NCI-H128 (cell line): ENCODE measurements around the gene ZDHHC11.
"Not testable (repeated sequence)": the region's sequence is repeated elsewhere in the genome, so short reads cannot be mapped to it uniquely, and the experiment has no call there.

ENCODE experiments used
- DNase-seq: peaks from one replicate; lab custom pipeline; 2025; ENCODE audit not compliant: unreplicated experiment; lab: John Stamatoyannopoulos, UW

Gene ZDHHC11

DNA sequence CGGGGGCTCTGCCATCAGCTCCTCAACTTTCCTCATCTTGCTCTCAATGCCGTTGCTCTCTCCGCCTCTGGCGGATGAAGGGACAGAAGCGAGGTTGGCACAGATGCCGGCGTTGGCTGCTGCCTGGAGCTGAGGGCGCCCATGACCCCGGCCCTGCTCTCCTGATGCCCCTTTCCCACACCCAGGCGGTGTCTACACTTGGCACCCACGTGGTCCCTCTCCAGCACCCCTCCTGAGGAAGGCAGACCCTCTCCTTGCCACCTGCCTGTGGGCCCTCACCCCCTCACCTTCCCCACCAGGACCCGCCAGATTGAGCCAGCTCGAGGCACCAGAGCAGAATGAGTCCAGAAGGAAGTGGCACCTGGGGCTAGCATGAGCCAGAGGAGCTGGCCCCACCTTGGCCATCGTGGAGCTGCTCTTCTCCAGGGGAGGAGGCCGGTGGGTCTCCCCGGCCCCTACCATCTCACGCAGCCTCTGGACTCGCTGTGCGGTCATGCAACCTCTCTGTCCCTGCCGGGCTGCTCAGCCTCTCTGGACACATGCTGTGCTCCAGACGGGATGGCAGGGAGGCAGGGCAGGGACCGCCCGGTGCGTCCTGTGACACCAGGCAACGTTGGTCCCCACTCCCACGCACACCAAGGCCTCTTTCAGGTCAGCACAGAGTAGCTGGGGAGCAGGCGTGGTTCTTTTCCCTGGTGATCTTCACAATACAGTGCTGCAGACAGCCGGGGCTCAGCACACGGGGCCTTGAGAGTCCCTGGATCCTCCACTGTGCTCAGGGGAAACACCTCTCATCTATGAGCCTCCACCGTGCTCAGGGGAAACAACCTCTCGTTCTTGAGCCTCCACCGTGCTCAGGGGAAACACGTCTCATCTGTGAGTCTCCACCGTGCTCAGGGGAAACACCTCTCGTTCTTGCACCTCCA, 4.8 kb downstream of the ZDHHC11 start:
- DNase-seq: not testable (repeated sequence)

DNA sequence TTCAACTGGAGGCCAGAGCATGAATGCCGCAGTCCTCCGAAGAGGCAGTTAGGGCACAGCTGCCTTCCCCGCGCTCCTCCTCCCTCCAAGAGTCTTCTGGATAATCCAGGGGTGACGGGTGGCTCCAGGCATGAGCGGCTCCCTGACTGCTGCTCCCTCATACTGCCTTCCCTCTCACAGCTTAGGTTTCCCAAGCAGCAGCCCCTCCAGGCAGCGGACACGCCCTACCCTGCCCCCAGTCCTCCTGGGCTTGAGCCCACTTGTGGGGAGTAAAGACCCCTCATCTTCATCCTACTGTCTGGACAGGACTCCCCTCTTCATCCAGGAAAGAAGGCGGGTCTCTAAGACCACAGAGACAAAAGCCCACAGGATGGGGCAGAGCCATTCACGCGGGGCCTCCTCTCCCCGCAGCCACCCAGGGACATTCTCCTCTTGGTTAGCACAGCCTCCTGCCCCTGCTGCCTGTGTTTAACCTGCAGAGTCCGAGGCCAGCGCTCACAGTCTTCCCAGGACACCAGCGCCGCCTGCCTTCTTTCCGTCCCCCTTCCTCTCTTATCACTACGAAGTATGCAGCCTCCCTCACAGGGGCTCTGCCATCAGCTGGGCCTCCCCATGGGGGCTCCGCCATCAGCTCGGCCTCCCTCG, 5.6 kb downstream of the ZDHHC11 start:
- DNase-seq: not testable (repeated sequence)

DNA sequence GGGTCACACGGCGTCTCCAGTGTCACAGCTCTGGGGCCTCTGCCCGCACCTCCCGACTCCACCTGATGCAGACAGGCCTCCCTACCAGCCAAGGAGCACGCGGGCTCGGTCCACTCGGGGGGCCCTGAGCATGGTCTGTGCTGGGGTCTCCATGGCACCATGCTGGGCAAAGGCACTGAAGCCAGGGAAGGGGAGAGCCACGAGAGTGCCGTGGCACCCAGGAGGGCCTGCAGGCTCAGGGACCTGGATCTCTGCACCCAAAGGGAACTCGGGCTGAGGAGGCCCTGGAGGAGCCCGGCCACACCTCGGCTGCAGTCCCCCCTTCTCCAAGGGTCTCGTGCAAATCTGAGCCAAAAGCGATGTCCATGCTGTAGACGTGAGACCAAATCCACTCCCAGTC, 6.4 kb downstream of the ZDHHC11 start:
- DNase-seq: not testable (repeated sequence)

DNA sequence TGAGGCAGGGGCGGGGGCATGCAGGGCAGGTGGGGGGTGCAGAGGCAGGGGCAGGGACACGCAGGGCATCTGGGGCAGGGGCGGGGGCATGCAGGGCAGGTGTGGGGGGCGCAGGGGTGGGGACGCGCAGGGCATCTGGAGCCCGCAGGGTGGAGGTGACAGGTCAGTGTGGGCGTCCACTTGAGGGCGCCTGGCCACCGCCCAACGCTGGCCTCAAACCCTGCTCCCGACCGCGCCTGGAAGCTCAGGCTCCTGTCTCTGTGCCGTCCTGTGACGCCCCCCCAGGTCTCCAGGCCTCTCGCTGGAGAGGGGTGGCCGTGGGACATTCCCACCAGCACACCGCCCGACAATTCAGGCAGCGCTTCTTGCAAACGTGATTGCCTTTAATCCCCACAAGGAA, 6.9 kb downstream of the ZDHHC11 start:
- not testable (repeated sequence) for DNase-seq

DNA sequence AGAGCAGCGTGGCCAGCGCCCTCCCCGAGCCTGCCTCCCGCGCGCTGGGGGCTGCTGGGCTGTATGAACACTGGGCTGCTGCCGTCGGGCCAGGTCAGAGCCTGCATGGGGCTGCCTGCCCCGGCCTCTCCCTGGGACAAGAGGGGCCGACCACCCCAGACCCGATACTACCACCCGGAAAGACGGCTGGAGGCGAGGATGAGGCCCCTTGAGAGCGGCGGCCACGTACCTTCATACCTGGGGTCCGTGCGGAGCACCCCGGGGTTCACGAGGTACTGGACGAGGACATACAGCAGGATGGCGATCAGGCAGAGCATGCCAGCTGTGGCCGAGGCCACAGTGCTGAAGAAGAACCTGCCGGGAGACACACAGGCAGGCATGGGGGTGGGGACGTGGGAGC, 7.4 kb downstream of the ZDHHC11 start:
- not testable (repeated sequence) for DNase-seq

DNA sequence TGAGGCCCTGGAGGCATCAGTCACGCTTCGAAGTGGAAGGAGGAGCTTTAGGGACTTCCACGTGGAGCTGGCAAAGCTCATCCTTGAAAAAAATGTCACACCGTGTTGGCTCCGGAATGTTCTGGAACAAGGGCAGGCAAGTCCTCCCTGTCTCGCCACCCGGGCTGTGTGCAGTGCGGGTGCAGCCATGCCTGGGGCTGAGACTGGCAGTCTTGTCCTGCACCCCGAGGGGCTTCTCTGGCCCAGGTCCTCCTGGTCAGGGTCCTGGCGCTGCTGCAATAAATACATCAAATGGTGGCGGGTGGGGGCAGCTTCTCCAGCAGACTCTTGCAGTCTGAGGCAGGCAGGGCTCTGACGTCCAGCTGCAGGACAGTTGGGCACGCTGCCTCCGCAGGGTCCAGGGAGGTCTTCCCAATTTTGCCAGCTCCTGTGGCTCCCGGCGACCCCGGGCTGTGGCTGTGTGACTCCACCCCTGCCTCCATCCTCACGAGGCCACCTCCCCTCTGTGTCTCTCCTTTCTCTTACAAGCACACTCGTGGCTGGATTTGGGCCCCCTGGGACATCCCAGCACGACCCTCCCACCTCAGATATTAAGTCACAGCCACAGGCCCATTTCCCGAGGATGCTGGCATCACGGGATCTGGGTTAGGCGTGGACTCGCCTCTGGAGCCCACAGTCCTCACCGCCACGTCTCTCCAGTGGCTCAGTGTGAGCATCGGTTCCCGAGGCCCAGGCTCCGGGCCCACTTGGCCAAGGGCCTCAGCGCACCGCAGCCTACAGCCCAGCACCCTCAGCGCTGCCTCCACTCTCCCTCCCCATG, 8.2 kb downstream of the ZDHHC11 start:
- not testable (repeated sequence) for DNase-seq

DNA sequence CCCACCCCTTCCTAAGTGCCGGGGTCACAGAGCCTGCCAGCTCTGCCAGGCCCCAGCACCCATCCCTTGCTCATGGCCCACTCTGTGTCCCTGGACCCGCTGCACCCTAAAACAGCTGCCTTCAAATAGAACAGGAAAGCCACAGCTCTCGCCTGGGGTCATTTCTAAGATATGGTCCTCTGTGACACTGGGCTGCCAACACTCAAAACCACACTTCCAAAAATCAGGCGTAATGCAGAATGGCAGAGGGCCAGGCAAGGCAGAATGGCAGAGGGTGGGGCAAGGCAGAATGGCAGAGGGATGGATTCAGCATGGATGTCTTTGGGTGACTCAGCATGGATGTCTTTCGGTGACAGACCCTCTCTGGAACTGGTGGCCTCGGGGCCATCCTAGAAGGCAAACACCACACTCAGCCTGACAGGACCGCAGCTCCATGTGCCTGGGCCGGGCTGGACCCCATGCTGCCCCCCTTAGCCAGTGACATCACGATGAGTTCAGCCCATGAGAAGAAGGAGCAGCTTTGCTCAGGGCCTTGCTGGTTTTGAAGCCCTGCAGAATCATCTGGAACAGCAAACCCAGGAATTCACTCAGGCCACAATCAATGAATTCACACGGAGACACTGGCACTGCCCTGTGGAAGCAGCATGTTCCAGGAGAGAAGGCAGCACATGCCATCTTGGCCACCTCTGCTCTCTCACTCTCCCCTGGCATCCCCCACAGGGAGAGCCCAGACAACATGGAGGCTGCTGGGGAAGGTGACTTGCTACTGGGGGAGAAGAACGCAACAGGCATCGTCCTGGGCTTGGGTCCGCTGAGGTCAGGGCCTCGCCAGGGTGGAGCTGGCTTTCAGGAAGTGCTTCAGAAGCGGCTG, 9.0 kb downstream of the ZDHHC11 start:
- not testable (repeated sequence) for DNase-seq

DNA sequence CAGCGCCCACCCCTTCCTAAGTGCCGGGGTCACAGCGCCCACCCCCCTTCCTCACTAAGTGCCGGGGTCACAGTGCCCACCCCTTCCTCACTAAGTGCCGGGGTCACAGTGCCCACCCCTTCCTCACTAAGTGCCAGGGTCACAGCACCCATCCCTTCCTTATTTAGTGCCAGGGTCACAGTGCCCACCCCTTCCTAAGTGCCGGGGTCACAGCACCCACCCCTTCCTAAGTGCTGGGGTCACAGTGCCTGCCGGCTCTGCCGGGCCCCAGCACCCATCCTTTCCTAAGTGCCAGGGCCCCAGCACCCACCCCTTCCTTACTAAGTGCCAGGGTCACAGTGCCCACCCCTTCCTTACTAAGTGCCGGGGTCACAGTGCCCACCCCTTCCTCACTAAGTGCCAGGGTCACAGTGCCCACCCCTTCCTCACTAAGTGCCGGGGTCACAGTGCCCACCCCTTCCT, 9.8 kb downstream of the ZDHHC11 start:
- not testable (repeated sequence) for DNase-seq

DNA sequence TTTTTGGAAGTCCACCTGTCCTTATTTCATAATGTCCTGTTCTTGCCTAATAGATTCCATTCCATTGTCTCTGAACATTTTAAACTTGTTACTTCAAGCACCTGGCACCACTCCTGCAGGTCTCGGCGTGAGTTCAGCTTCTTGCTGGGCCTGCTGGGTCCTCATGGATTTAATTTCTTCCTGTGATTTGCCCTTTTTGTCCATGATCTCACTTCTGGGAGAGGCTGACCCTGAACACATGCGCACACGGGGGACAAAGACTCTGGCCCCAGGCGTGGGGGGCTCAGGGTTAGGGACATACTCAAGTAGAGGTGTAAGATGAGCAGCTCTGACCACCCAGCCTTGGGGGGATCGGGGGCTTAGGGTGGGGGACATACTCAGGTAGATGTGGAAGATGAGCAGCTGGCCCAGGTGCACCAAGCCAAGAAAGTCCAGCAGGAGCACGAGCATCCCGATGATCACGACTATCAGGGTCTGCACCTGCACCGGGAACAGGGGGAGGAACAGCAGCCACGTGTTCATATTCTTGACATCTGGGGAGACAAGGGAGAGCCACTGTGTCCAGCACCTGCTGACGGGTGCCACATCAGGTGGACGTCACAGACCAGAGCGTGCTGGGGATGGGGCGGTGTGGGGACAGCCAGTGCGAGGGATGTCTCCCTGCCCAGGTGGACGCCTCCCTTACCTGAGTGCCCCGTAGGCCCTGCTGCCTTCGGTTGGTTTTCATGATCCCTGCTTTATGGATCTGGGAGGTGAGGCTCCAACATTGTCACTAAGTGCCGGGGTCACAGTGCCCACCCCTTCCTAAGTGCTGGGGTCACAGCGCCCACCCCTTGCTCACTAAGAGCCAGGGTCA, 10.4 kb downstream of the ZDHHC11 start:
- DNase-seq: not testable (repeated sequence)

DNA sequence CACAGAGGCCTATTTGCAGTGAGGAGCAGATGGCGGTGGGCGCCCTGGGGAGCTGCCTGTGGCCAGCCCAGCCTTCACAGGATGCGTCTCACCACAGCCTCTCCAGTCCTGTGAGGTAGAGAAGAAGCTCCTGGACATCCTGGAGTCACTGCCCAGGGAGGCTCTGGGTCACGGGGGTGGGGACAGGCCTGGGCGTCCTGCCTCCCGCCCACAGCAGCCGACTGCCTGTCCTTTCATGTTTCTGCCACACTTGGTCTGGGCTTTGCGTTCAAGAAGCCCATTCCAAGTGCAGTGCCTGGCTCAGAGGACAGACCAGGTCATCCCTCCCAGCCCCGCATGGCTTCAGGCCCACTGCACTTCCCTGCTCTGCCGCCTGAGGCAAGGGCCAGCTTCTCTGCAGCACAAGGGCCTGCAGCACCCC, 12.3 kb downstream of the ZDHHC11 start:
- not testable (repeated sequence) for DNase-seq

DNA sequence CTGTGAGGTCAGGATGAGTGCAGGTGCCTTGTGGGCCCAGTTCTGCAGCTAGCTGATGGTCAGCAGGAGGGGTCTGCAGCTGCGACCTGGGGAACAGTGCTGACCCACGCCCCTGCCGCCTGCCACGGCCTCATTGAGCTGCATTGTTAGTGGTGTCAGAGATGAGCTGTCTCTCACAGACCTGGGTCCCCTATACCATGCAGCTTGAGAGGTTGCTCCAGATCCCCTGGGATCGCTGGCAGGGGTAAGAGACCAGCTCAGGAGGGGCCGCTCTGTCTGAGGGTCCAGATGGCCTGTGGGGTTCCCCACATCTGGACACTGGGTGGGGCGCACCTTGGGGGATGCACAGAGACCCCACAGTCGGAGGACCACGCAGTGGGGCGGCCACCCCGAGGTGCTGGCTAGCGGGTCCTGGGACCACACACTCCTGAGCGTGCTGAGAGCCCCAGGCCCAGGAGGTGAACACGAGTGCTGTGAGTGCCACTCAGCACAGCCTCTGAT, 13.1 kb downstream of the ZDHHC11 start:
- DNase-seq: not testable (repeated sequence)

DNA sequence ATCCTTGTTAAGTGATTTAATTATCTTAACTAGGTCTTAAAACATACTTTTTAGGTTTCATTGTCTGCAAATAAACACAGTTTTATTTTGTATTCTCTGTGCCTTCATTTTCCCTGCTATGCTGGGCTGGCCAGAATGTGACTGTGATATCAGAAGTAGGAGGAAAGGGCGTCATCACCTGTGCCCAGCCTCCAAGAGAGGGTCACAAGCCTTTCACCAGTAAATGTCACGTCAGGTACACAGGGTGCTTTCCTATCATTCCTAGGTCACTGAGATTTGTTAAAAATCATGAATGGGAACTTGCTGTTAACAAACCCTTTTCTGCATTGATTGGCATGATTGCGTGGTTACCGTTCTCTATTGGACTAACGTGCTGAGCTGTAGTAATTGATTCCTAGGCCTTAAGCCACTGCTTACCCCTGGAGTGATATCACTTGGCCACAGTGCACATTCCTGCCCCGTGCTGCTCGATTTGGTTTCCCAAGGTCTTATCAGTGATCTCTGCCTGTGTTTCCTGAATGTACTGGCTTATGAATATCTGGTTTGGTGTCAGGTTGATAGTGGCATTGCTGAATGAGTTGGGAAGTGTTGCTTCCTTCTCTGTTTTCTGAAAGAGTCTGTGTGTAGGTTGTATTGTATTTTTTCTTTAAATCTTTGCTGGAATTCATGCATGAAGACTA, 14.7 kb downstream of the ZDHHC11 start:
- not testable (repeated sequence) for DNase-seq

DNA sequence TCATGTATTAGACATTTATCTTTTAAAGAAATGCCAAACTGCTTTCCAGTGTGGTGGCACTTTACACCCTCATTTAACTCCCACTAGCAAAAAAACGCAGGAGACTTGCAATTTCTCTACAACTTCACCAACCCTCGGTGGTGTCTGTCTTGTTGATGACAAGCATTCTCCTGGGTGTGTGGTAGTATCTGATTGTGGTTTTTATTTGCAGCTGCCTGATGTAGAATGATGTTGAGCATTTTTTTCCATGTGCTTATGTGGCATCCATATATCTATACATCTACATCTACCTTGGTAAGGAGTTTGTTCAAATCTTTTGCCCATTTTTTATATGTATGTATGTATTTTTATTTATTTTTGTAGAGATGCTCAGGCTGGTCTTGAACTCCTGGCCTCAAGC, 16.8 kb downstream of the ZDHHC11 start:
- not testable (repeated sequence) for DNase-seq

DNA sequence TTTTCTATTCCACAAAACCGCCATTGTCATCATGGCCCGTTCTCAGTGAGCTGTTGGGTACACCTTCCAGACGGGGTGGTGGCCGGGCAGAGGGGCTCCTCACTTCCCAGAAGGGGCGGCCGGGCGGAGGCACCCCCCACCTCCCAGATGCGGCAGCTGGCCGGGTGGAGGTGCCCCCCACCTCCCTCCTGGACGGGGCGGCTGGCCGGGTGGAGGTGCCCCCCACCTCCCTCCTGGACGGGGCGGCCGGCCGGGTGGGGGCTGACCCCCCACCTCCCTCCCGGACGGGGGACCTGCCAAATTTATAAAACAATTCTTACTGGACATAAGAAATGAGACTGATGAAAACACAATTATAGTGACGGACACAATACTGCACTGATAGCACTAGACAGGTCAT, 22.6 kb downstream of the ZDHHC11 start:
- DNase-seq: not testable (repeated sequence)

DNA sequence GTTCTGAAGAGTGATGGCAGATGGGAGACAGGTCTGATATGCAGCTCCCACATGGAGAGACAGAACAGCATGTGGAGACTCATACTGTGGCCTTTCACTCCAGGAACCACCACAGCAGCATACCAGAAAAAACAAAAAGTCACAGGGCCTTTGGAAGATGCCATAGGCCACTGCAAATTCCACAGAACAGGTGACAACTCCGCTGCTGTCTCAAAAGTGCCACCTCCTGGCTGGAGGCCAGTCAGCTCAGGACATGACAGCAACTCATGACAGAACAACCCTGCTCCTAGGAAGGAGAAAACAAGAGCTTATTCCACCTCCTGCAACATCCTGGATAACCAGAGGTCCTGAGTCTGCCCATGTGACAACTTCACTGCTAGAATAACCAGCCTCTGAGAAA, 25.2 kb downstream of the ZDHHC11 start:
- DNase-seq: not testable (repeated sequence)

DNA sequence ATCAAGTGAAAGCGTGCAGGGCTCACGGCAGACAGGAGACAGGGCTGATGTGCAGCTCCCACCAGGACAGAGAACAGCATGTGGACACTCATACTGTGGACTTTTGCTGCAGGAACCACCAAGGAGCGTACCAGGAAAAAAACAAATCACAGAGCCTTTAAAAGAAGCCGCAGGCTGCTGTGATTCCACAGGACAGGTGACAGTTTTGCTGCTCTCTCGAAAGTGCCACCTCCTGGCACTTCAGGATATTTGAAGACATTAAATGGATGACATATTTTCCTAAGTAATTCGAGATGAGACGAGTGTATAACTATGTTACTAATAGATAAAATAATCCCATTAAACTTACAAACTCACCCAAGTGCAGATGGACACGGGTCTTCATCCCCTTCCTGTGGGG, 29.3 kb downstream of the ZDHHC11 start:
- no peak for DNase-seq

DNA sequence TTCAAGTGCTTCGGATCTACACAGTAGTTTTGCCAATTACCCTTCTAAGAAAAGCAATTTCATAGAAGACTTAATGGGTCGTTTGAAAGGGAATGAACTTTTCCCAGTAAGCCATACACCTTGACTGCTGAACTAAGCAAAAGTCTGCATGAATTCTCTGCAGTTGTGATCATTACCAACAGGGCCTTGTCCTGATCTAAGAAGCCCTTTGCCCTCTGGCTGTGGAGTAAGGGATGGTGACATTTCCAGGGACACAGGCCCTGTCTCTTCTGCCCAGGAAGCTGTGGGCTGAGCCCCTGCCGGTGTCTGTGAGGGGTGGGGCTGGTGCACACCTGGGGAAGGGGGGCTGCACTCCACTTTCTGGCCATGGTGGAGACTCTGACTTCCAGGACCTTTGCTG, 30.5 kb downstream of the ZDHHC11 start:
- DNase-seq: no peak

DNA sequence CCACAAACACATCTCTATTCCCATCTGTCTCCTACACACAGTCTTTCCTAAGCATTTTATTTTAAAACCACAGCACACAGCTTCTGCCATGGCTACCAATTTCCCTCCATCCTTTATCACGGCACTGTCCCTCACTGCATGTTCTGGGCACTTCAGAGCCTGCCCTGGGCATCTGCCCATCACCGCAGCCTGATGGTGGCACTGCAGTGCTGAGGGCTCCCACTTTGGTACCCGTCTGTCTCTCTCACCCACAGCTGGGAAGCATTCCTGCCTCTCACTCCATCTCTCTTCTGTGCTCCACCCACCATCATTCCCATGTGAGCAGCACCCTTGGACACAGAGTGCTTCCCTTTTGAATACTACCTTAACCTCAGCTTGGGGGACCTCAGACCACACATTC, 31.7 kb downstream of the ZDHHC11 start:
- no peak for DNase-seq

DNA sequence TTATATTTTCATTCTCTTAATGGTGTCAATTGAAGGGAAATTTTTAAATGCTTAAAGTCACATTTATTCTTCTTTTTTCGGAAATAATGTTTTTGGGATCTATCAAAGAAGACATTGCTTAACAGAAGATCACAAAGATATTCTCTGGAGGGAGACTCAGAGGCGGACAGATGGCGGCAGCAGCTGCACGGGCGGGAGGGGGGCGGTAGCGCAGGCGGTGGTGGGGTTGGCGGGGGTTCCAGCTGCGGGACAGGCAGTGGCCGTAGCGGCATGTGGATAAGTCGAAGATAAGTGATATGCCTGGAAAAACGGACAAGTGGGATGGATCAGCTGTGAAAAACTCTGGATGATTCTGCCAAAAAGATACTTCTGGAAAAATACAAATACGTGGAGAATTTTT, 34.6 kb downstream of the ZDHHC11 start:
- no peak for DNase-seq
